WTC11 (cell line): ENCODE results near the gene MTHFD1L. TPM values are rescaled to one million over a fixed set of nuclear protein-coding genes. Genes with fewer than 3 reads are reported as not detected.

Experiments
- ATAC-seq: fragments of 200-7000 bp; cut with Tn5 transposase; 2 replicates; pipeline ENCODE4 v1.10.0; 2021; ENCODE audit warnings: mild to moderate bottlenecking, moderate library complexity
- CTCF ChIA-PET: fragments of 300-600 bp; sonication (Branson Sonifier 250); formaldehyde crosslinking; loops from one replicate; lab custom pipeline; 2021; ENCODE audit warnings: antibody characterized with exemption; lab: Charles Lee
- POLR2A ChIA-PET: fragments of 350-600 bp; sonication (Branson Sonifier 250); formaldehyde crosslinking; loops from one replicate; lab custom pipeline; 2021; ENCODE audit warnings: antibody characterized with exemption; lab: Charles Lee
- DNase-seq: peaks from one replicate; pipeline ENCODE4 v3.0.0; 2021; ENCODE audit warnings: low spot score
- H3K27ac Mint-ChIP-seq: 2 replicates; pipeline ENCODE4 v1.8.0; 2021; ENCODE audit warnings: mixed read lengths
- H3K27me3 Mint-ChIP-seq: 2 replicates; pipeline ENCODE4 v1.8.0; 2021; ENCODE audit warnings: low read depth, mild to moderate bottlenecking, moderate library complexity, mixed read lengths
- H3K36me3 Mint-ChIP-seq: 2 replicates; pipeline ENCODE4 v1.8.0; 2021; ENCODE audit warnings: mixed read lengths
- H3K4me1 Mint-ChIP-seq: 2 replicates; pipeline ENCODE4 v1.8.0; 2022; ENCODE audit warnings: mixed read lengths
- H3K4me3 Mint-ChIP-seq: 2 replicates; pipeline ENCODE4 v1.8.0; 2021; ENCODE audit warnings: mild to moderate bottlenecking, moderate library complexity, mixed read lengths
- H3K9me3 Mint-ChIP-seq: 2 replicates; pipeline ENCODE4 v1.8.0; 2021; ENCODE audit warnings: mixed read lengths
- AR ChIP-seq: fragments of 250-450 bp; sonication (Bioruptor Pico); IDR thresholded peaks from 2 replicates; pipeline ENCODE4 v1.9.0; 2021; ENCODE audit warnings: mild to moderate bottlenecking
- E2F1 ChIP-seq: sonication (generic); formaldehyde crosslinking; IDR thresholded peaks from 2 replicates; pipeline ENCODE4 v1.8.0; 2022; ENCODE audit warnings: mild to moderate bottlenecking, missing genetic modification reagents
- E2F4 ChIP-seq: sonication (generic); formaldehyde crosslinking; IDR thresholded peaks from 2 replicates; pipeline ENCODE4 v1.8.1; 2022; ENCODE audit warnings: low read depth, mild to moderate bottlenecking, moderate library complexity, missing genetic modification reagents, borderline replicate concordance
- ERG ChIP-seq: fragments of 250-450 bp; sonication (Bioruptor Pico); IDR thresholded peaks from 2 replicates; pipeline ENCODE4 v1.8.0; 2021; ENCODE audit warnings: mild to moderate bottlenecking
- ESRRA ChIP-seq: sonication (generic); formaldehyde crosslinking; IDR thresholded peaks from 2 replicates; pipeline ENCODE4 v1.8.1; 2022; ENCODE audit warnings: mild to moderate bottlenecking, missing genetic modification reagents, borderline replicate concordance
- FOXJ3 ChIP-seq: sonication (generic); formaldehyde crosslinking; IDR thresholded peaks from 2 replicates; pipeline ENCODE4 v1.9.0; 2021; ENCODE audit warnings: missing genetic modification reagents, mild to moderate bottlenecking, borderline replicate concordance
- GRHL2 ChIP-seq: fragments of 250-450 bp; sonication (Bioruptor Pico); IDR thresholded peaks from 2 replicates; pipeline ENCODE4 v1.8.0; 2022; ENCODE audit warnings: mild to moderate bottlenecking, moderate library complexity; ENCODE audit not compliant: insufficient replicate concordance, severe bottlenecking
- JUN ChIP-seq: sonication (generic); formaldehyde crosslinking; IDR thresholded peaks from 2 replicates; pipeline ENCODE4 v1.8.0; 2023; ENCODE audit warnings: mild to moderate bottlenecking, missing genetic modification reagents
- KAT7 ChIP-seq: sonication (generic); formaldehyde crosslinking; IDR thresholded peaks from 2 replicates; pipeline ENCODE4 v1.8.1; 2023; ENCODE audit warnings: missing genetic modification reagents, mild to moderate bottlenecking, borderline replicate concordance
- NFATC4 ChIP-seq: fragments of 250-450 bp; sonication (Bioruptor Pico); IDR thresholded peaks from 2 replicates; pipeline ENCODE4 v1.9.0; 2021; ENCODE audit warnings: mild to moderate bottlenecking
- SMAD4 ChIP-seq: sonication (generic); formaldehyde crosslinking; IDR thresholded peaks from 2 replicates; pipeline ENCODE4 v1.8.0; 2022; ENCODE audit warnings: mild to moderate bottlenecking, missing genetic modification reagents
- SP1 ChIP-seq: sonication (generic); formaldehyde crosslinking; conservative IDR thresholded peaks from 2 replicates; pipeline ENCODE4 v1.8.1; 2022; ENCODE audit warnings: missing genetic modification reagents
- TP53 ChIP-seq: sonication (generic); formaldehyde crosslinking; IDR thresholded peaks from 2 replicates; pipeline ENCODE4 v1.8.1; 2023; ENCODE audit warnings: mild to moderate bottlenecking, missing genetic modification reagents
- ZNF121 ChIP-seq: sonication (generic); formaldehyde crosslinking; IDR thresholded peaks from 2 replicates; pipeline ENCODE4 v1.8.0; 2023; ENCODE audit warnings: missing genetic modification reagents
- ZNF219 ChIP-seq: sonication (generic); formaldehyde crosslinking; IDR thresholded peaks from 2 replicates; pipeline ENCODE4 v1.8.0; 2023; ENCODE audit warnings: missing genetic modification reagents, mild to moderate bottlenecking, borderline replicate concordance
- ZNF263 ChIP-seq: sonication (generic); formaldehyde crosslinking; IDR thresholded peaks from 2 replicates; pipeline ENCODE4 v1.8.1; 2022; ENCODE audit warnings: low read depth, mild to moderate bottlenecking, moderate library complexity, missing genetic modification reagents
- ZNF423 ChIP-seq: fragments of 250-450 bp; sonication (Bioruptor Pico); IDR thresholded peaks from 2 replicates; pipeline ENCODE4 v2.1.2; 2022; ENCODE audit warnings: mild to moderate bottlenecking, moderate library complexity
- ZNF425 ChIP-seq: fragments of 250-450 bp; sonication (Bioruptor Pico); conservative IDR thresholded peaks from 2 replicates; pipeline ENCODE4 v1.9.0; 2021; ENCODE audit warnings: mild to moderate bottlenecking
- ZSCAN18 ChIP-seq: fragments of 250-450 bp; sonication (Bioruptor Pico); IDR thresholded peaks from 2 replicates; pipeline ENCODE4 v2.1.2; 2022; ENCODE audit warnings: mild to moderate bottlenecking, moderate library complexity
- total RNA-seq: library from RNA; stranded (reverse); gene quantifications from 3 replicates; pipeline ENCODE4 v1.2.3, GENCODE V29; 2021

MTHFD1L gene
- total RNA-seq, 1 experiment from 2014 or later = 104 TPM

- no peak for TF ChIP-seq ERG (CRISPR knock-in tag)
Observed at GRCh38 chr6:150979826-150980350, 114.4 kb downstream of the MTHFD1L start (continued).

- ATAC-seq (no peak), DNase-seq (no peak)
- Mint-ChIP-seq H3K27me3 (no peaks in the 10 kb centered on the region), H3K27ac (no peak overlapping the region), H3K4me3 (no peak overlapping the region), H3K4me1 (peaks cover 7% of the 10 kb centered on the region; the same call in 1 of the 2 replicates), H3K36me3 (0 out of 2 replicates have a peak, but pooled peaks cover 3% of the 10 kb centered on the region), H3K9me3 (no peaks in the 10 kb centered on the region)
- ChIA-PET CTCF (interaction anchor here (1.6 kb wide), 1 partner anchor 89 kb away, joined by 5 read pairs; no protein-coding TSS in a partner anchor), POLR2A (no interaction called here)
- TF ChIP-seq SMAD4 (CRISPR knock-in tag) = no peak
- no peak for TF ChIP-seq KAT7
- TF ChIP-seq SP1 (CRISPR knock-in tag) = no peak
- TF ChIP-seq NFATC4 (CRISPR knock-in tag) = no peak
- no peak for TF ChIP-seq ZNF263 (CRISPR knock-in tag)
- no peak for TF ChIP-seq ZNF425 (CRISPR knock-in tag)
- no peak for TF ChIP-seq ZSCAN18 (CRISPR knock-in tag)
- no peak for TF ChIP-seq FOXJ3 (CRISPR knock-in tag)
- TF ChIP-seq E2F1 (CRISPR knock-in tag) = no peak
Observed at GRCh38 chr6:150981095-150981494, 115.6 kb downstream of the MTHFD1L start.

- CTCF ChIA-PET = no interaction called here
- Mint-ChIP-seq H3K36me3 (0 out of 2 replicates have a peak, but pooled peaks cover 3% of the 10 kb centered on the region), H3K9me3 (no peaks in the 10 kb centered on the region), H3K4me3 (no peak overlapping the region), H3K27ac (no peak overlapping the region), H3K27me3 (no peaks in the 10 kb centered on the region), H3K4me1 (peaks cover 7% of the 10 kb centered on the region; the same call in 1 of the 2 replicates)
- peak; percentile 62; the same call in 1 of the 2 replicates for TF ChIP-seq ZNF121 (CRISPR knock-in tag)
- TF ChIP-seq TP53 (CRISPR knock-in tag) = no peak
- TF ChIP-seq JUN (CRISPR knock-in tag) = no peak
- ATAC-seq = no peak
- POLR2A ChIA-PET = no interaction called here
- no peak for DNase-seq
Observed at GRCh38 chr6:150981669-150982068, 116.2 kb downstream of the MTHFD1L start.

- H3K4me3 Mint-ChIP-seq = no peak overlapping the region
- H3K4me1 Mint-ChIP-seq = peaks cover 4% of the 10 kb centered on the region
- H3K27me3 Mint-ChIP-seq = no peaks in the 10 kb centered on the region
- H3K27ac Mint-ChIP-seq = peak overlapping the region; percentile 49; the same call in 1 of the 2 replicates
- 0 out of 2 replicates have a peak, but pooled peaks cover 3% of the 10 kb centered on the region for H3K36me3 Mint-ChIP-seq
- ChIA-PET POLR2A (no interaction called here), CTCF (no interaction called here)
- no peak for ATAC-seq
- no peaks in the 10 kb centered on the region for H3K9me3 Mint-ChIP-seq
- no peak for DNase-seq
- TF ChIP-seq E2F4 (CRISPR knock-in tag) (no peak), GRHL2 (CRISPR knock-in tag) (no peak), ESRRA (CRISPR knock-in tag) (no peak), SP1 (CRISPR knock-in tag) (no peak), AR (CRISPR knock-in tag) (no peak), ZNF219 (CRISPR knock-in tag) (no peak), ZNF423 (CRISPR knock-in tag) (no peak)
Observed at GRCh38 chr6:150987371-150987828, 121.9 kb downstream of the MTHFD1L start.
